WTC11 (cell line): ENCODE data around the gene RPS6KB2. TPM values are rescaled to one million over a fixed set of nuclear protein-coding genes. Genes with fewer than 3 reads are reported as not detected.

Experiments used
- ATAC-seq: fragments of 200-7000 bp; cut with Tn5 transposase; 2 replicates; pipeline ENCODE4 v1.10.0; 2021; ENCODE audit warnings: mild to moderate bottlenecking, moderate library complexity
- CTCF ChIA-PET: fragments of 300-600 bp; sonication (Branson Sonifier 250); formaldehyde crosslinking; loops from one replicate; lab custom pipeline; 2021; ENCODE audit warnings: antibody characterized with exemption; lab: Charles Lee
- POLR2A ChIA-PET: fragments of 350-600 bp; sonication (Branson Sonifier 250); formaldehyde crosslinking; loops from one replicate; lab custom pipeline; 2021; ENCODE audit warnings: antibody characterized with exemption; lab: Charles Lee
- DNase-seq: peaks from one replicate; pipeline ENCODE4 v3.0.0; 2021; ENCODE audit warnings: low spot score
- H3K27ac Mint-ChIP-seq: 2 replicates; pipeline ENCODE4 v1.8.0; 2021; ENCODE audit warnings: mixed read lengths
- H3K27me3 Mint-ChIP-seq: 2 replicates; pipeline ENCODE4 v1.8.0; 2021; ENCODE audit warnings: low read depth, mild to moderate bottlenecking, moderate library complexity, mixed read lengths
- H3K36me3 Mint-ChIP-seq: 2 replicates; pipeline ENCODE4 v1.8.0; 2021; ENCODE audit warnings: mixed read lengths
- H3K4me1 Mint-ChIP-seq: 2 replicates; pipeline ENCODE4 v1.8.0; 2022; ENCODE audit warnings: mixed read lengths
- H3K4me3 Mint-ChIP-seq: 2 replicates; pipeline ENCODE4 v1.8.0; 2021; ENCODE audit warnings: mild to moderate bottlenecking, moderate library complexity, mixed read lengths
- H3K9me3 Mint-ChIP-seq: 2 replicates; pipeline ENCODE4 v1.8.0; 2021; ENCODE audit warnings: mixed read lengths
- ARID4B ChIP-seq: sonication (generic); formaldehyde crosslinking; IDR thresholded peaks from 2 replicates; pipeline ENCODE4 v1.8.0; 2023; ENCODE audit warnings: missing genetic modification reagents, mild to moderate bottlenecking, borderline replicate concordance
- ATF1 ChIP-seq: sonication (generic); formaldehyde crosslinking; IDR thresholded peaks from 2 replicates; pipeline ENCODE4 v1.8.1; 2023; ENCODE audit warnings: mild to moderate bottlenecking, moderate library complexity, missing genetic modification reagents
- ATF3 ChIP-seq: sonication (generic); formaldehyde crosslinking; conservative IDR thresholded peaks from 2 replicates; pipeline ENCODE4 v1.8.1; 2022; ENCODE audit warnings: mild to moderate bottlenecking, missing genetic modification reagents
- E2F1 ChIP-seq: sonication (generic); formaldehyde crosslinking; IDR thresholded peaks from 2 replicates; pipeline ENCODE4 v1.8.0; 2022; ENCODE audit warnings: mild to moderate bottlenecking, missing genetic modification reagents
- ELF4 ChIP-seq: sonication (generic); formaldehyde crosslinking; IDR thresholded peaks from 2 replicates; pipeline ENCODE4 v1.8.1; 2022; ENCODE audit warnings: low read depth, mild to moderate bottlenecking, moderate library complexity, missing genetic modification reagents
- EMX1 ChIP-seq: fragments of 250-450 bp; sonication (Bioruptor Pico); IDR thresholded peaks from 2 replicates; pipeline ENCODE4 v1.8.0; 2021; ENCODE audit warnings: mild to moderate bottlenecking
- ETV6 ChIP-seq: sonication (generic); formaldehyde crosslinking; IDR thresholded peaks from 2 replicates; pipeline ENCODE4 v1.8.1; 2022; ENCODE audit warnings: mild to moderate bottlenecking, missing genetic modification reagents
- GABPB1 ChIP-seq: sonication (generic); formaldehyde crosslinking; IDR thresholded peaks from 2 replicates; pipeline ENCODE4 v1.8.1; 2023; ENCODE audit warnings: mild to moderate bottlenecking, missing genetic modification reagents
- HMGA2 ChIP-seq: fragments of 250-450 bp; sonication (Bioruptor Pico); IDR thresholded peaks from 2 replicates; pipeline ENCODE4 v1.4.0; 2021; ENCODE audit warnings: mild to moderate bottlenecking, moderate library complexity
- MAX ChIP-seq: sonication (generic); formaldehyde crosslinking; IDR thresholded peaks from 2 replicates; pipeline ENCODE4 v1.8.0; 2022; ENCODE audit warnings: mild to moderate bottlenecking, missing genetic modification reagents
- MXD4 ChIP-seq: fragments of 250-450 bp; sonication (Bioruptor Pico); IDR thresholded peaks from 2 replicates; pipeline ENCODE4 v1.8.0; 2021; ENCODE audit warnings: mild to moderate bottlenecking, moderate library complexity, borderline replicate concordance
- NFE2L1 ChIP-seq: sonication (generic); formaldehyde crosslinking; IDR thresholded peaks from 2 replicates; pipeline ENCODE4 v1.8.1; 2023; ENCODE audit warnings: missing genetic modification reagents
- NR3C1 ChIP-seq: sonication (generic); formaldehyde crosslinking; conservative IDR thresholded peaks from 2 replicates; pipeline ENCODE4 v1.8.1; 2023; ENCODE audit warnings: low read depth, mild to moderate bottlenecking, missing genetic modification reagents
- PRRX2 ChIP-seq: fragments of 250-450 bp; sonication (Bioruptor Pico); IDR thresholded peaks from 2 replicates; pipeline ENCODE4 v1.8.0; 2021; ENCODE audit warnings: mild to moderate bottlenecking
- SMAD4 ChIP-seq: sonication (generic); formaldehyde crosslinking; IDR thresholded peaks from 2 replicates; pipeline ENCODE4 v1.8.0; 2022; ENCODE audit warnings: mild to moderate bottlenecking, missing genetic modification reagents
- TCF7 ChIP-seq: sonication (generic); formaldehyde crosslinking; IDR thresholded peaks from 2 replicates; pipeline ENCODE4 v1.8.0; 2022; ENCODE audit warnings: mild to moderate bottlenecking, low read depth, missing genetic modification reagents, moderate library complexity
- USF1 ChIP-seq: sonication (generic); formaldehyde crosslinking; IDR thresholded peaks from 2 replicates; pipeline ENCODE4 v1.8.0; 2022; ENCODE audit warnings: mild to moderate bottlenecking, missing genetic modification reagents
- ZNF219 ChIP-seq: sonication (generic); formaldehyde crosslinking; IDR thresholded peaks from 2 replicates; pipeline ENCODE4 v1.8.0; 2023; ENCODE audit warnings: missing genetic modification reagents, mild to moderate bottlenecking, borderline replicate concordance
- ZNF317 ChIP-seq: sonication (generic); formaldehyde crosslinking; IDR thresholded peaks from 2 replicates; pipeline ENCODE4 v1.8.1; 2023; ENCODE audit warnings: low read depth, mild to moderate bottlenecking, moderate library complexity, missing genetic modification reagents, borderline replicate concordance
- ZNF423 ChIP-seq: fragments of 250-450 bp; sonication (Bioruptor Pico); IDR thresholded peaks from 2 replicates; pipeline ENCODE4 v2.1.2; 2022; ENCODE audit warnings: mild to moderate bottlenecking, moderate library complexity
- ZNF671 ChIP-seq: fragments of 250-450 bp; sonication (Bioruptor Pico); IDR thresholded peaks from 2 replicates; pipeline ENCODE4 v1.8.0; 2021; ENCODE audit warnings: mild to moderate bottlenecking
- total RNA-seq: library from RNA; stranded (reverse); gene quantifications from 3 replicates; pipeline ENCODE4 v1.2.3, GENCODE V29; 2021
- TF ChIP-seq, protein P1 (sequence below): sonication (generic); formaldehyde crosslinking; IDR thresholded peaks from 2 replicates; pipeline ENCODE4 v1.8.1; 2022; ENCODE audit warnings: mild to moderate bottlenecking, missing genetic modification reagents, moderate library complexity, borderline replicate concordance

RPS6KB2 gene
- total RNA-seq, 1 experiment from 2014 or later = 54.7 TPM

GRCh38 chr11:67463186-67463585, 34.9 kb downstream of the RPS6KB2 start:
- H3K4me3 Mint-ChIP-seq = no peak overlapping the region
- no peaks in the 10 kb centered on the region for H3K36me3 Mint-ChIP-seq
- H3K27ac Mint-ChIP-seq = no peak overlapping the region
- H3K4me1 Mint-ChIP-seq = peaks cover 20% of the 10 kb centered on the region
- ChIA-PET POLR2A (interaction anchor here (1.1 kb wide), 1 partner anchor 25 kb away, joined by 3 read pairs; no protein-coding TSS in a partner anchor), CTCF (no interaction called here)
- peaks cover 6% of the 10 kb centered on the region; the same call in 1 of the 2 replicates for H3K27me3 Mint-ChIP-seq
- DNase-seq = no peak
- no peaks in the 10 kb centered on the region for H3K9me3 Mint-ChIP-seq
- ATAC-seq = no peak
- no peak for TF ChIP-seq ZNF219 (CRISPR knock-in tag)
- no peak for TF ChIP-seq MAX
- no peak for TF ChIP-seq NR3C1 (CRISPR knock-in tag)
- no peak for TF ChIP-seq SMAD4 (CRISPR knock-in tag)
- TF ChIP-seq ARID4B (CRISPR knock-in tag) = no peak
- TF ChIP-seq HMGA2 (CRISPR knock-in tag) = no peak
- no peak for TF ChIP-seq ETV6 (CRISPR knock-in tag)
- TF ChIP-seq TCF7 (CRISPR knock-in tag) = no peak
- no peak for TF ChIP-seq ZNF671

DNA sequence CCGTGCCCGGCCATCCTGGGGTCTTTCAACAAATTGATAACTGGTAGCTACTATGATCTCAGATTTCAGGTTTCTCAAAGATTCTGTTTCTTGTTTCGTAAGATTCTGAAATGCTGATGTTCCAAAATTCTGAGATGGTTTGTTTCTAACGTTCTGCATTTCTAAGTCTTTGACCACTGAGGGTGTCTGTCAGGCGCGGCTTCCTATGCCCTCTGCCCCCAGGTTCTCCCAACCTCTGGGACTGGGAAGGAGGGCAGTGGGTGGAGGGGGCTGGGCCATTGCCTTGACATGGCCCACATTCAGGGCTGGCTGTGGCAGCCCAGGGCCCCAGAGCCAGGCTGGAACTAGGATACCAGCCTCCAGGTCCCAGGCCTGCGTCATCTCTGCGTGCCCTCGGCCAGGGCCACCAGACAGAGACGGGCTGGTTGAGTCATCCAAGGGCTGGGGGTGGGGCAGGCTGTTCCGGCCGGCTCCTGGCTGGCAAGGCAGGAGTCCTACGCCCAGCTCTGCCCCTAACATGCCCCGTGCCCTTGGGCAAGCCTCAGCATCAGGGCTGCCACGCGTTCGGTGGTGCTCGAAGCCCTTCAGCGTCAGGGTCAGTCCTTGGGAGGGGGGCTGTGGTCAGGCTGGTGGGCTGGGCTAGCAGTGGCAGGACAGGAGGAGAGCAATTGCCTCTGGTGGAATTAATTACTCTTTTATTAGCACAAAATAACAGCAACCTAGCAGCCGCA, 35.6 kb downstream of the RPS6KB2 start:
- ATAC-seq = no peak
- CTCF ChIA-PET = no interaction called here
- no peaks in the 10 kb centered on the region for H3K36me3 Mint-ChIP-seq
- TF ChIP-seq GABPB1 (CRISPR knock-in tag) (peak; percentile 54), ATF3 (CRISPR knock-in tag) (0 out of 2 replicates have a peak, but pooled peaks have one; percentile 16), PRRX2 (CRISPR knock-in tag) (no peak)
- TF ChIP-seq, all 79 proteins: peak for 2
- peaks cover 6% of the 10 kb centered on the region; the same call in 1 of the 2 replicates for H3K27me3 Mint-ChIP-seq
- no peak overlapping the region for H3K27ac Mint-ChIP-seq
- peak overlapping the region; percentile 79 for H3K4me3 Mint-ChIP-seq
- POLR2A ChIA-PET = no interaction called here
- H3K9me3 Mint-ChIP-seq = no peaks in the 10 kb centered on the region
- H3K4me1 Mint-ChIP-seq = peaks cover 23% of the 10 kb centered on the region
- DNase-seq = no peak

- H3K9me3 Mint-ChIP-seq = no peaks in the 10 kb centered on the region
- ChIA-PET CTCF (interaction anchor here (1.0 kb wide), 2 partner anchors 63 to 113 kb away, joined by 3 to 4 read pairs; partner anchors contain the start of gene PPP1CA), POLR2A (interaction anchor here (0.6 to 1.1 kb wide), 4 partner anchors 91 to 1163 kb away, joined by 3 to 4 read pairs (median 3); partner anchors contain the start of gene POLD4)
- peaks cover 23% of the 10 kb centered on the region for H3K4me1 Mint-ChIP-seq
- 0 out of 2 replicates have a peak overlapping the region, but pooled peaks have one; percentile 45 for H3K27ac Mint-ChIP-seq
- peak overlapping the region; percentile 79 for H3K4me3 Mint-ChIP-seq
- ATAC-seq (peak; percentile 78), DNase-seq (peak; percentile 91)
- H3K27me3 Mint-ChIP-seq = peaks cover 6% of the 10 kb centered on the region; the same call in 1 of the 2 replicates
- no peaks in the 10 kb centered on the region for H3K36me3 Mint-ChIP-seq
- no peak for TF ChIP-seq EMX1
- no peak for TF ChIP-seq ZNF423 (CRISPR knock-in tag)
- TF ChIP-seq ZNF671 = no peak
- TF ChIP-seq E2F1 (CRISPR knock-in tag) = 0 out of 2 replicates have a peak, but pooled peaks have one; percentile 67
- TF ChIP-seq ELF4 (CRISPR knock-in tag) = no peak
- TF ChIP-seq ATF1 (CRISPR knock-in tag) = no peak
- TF ChIP-seq, protein P1, sequence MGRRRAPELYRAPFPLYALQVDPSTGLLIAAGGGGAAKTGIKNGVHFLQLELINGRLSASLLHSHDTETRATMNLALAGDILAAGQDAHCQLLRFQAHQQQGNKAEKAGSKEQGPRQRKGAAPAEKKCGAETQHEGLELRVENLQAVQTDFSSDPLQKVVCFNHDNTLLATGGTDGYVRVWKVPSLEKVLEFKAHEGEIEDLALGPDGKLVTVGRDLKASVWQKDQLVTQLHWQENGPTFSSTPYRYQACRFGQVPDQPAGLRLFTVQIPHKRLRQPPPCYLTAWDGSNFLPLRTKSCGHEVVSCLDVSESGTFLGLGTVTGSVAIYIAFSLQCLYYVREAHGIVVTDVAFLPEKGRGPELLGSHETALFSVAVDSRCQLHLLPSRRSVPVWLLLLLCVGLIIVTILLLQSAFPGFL (CRISPR knock-in tag) = no peak
- TF ChIP-seq ZNF317 (CRISPR knock-in tag) = no peak
- TF ChIP-seq MXD4 (CRISPR knock-in tag) = no peak
- peak; percentile 73 for TF ChIP-seq USF1 (CRISPR knock-in tag)
- TF ChIP-seq NFE2L1 (CRISPR knock-in tag) = no peak
These were observed 36.3 kb downstream of the RPS6KB2 start for GRCh38 chr11:67464411-67465188.
